Measurements from ENCODE around the gene C12orf76.

The C12orf76 gene

GRCh38 chr12:110047297-110047940 is 903 bp downstream of the C12orf76 start:
- no peaks in the 10 kb centered on the region for H3K9me3 ChIP-seq (ENCODE audit: control insufficient read depth, insufficient read depth, low read depth, low read length)
- peaks cover 0 to 5% of the 10 kb centered on the region in 2 experiments; a peak in 2 of 3 replicates for H3K36me3 ChIP-seq (ENCODE audit: control insufficient read depth in 2 of 2, insufficient read depth in 1 of 2, low read length in 2 of 2)
- no peak overlapping the region; the same call in 1 of the 2 replicates for H3K27ac ChIP-seq (ENCODE audit: extremely low read depth, low read depth, low read length)
- TF ChIP-seq ZNF560 (tag by site-specific recombination; IDR thresholded peaks at IDR 0.05; ENCODE audit: borderline replicate concordance), result no peak
- H3K4me1 ChIP-seq (ENCODE audit: control insufficient read depth, insufficient read depth, low read length), result no peaks in the 10 kb centered on the region; the same call in 1 of the 2 replicates
- H3K4me3 ChIP-seq (ENCODE audit: low read depth, low read length), result peak overlapping the region; percentile 71
- ChIA-PET POLR2A (interaction anchor here (0.6 to 1.2 kb wide), 3 partner anchors 8 to 988 kb away, joined by 3 to 4 read pairs (median 4); partner anchors contain the start of gene ANKRD13A), CTCF (interaction anchor here (0.8 kb wide), 1 partner anchor 778 kb away, joined by 3 read pairs; no protein-coding TSS in a partner anchor)

GRCh38 chr12:110046451-110047187 is 1.7 kb downstream of the C12orf76 start:
- Histone ChIP-seq H3K4me3 (ENCODE audit: low read depth, low read length) (no peak overlapping the region), H3K36me3 (ENCODE audit: control insufficient read depth in 2 of 2, insufficient read depth in 1 of 2, low read length in 2 of 2) (peaks cover 0 to 13% of the 10 kb centered on the region in 2 experiments; a peak in 2 of 3 replicates), H3K27ac (ENCODE audit: extremely low read depth, low read depth, low read length) (no peak overlapping the region), H3K4me1 (ENCODE audit: control insufficient read depth, insufficient read depth, low read length) (no peaks in the 10 kb centered on the region; the same call in 1 of the 2 replicates), H3K9me3 (ENCODE audit: control insufficient read depth, insufficient read depth, low read depth, low read length) (no peaks in the 10 kb centered on the region)
- ChIA-PET POLR2A (interaction anchor here (0.6 to 1.2 kb wide), 2 partner anchors 9 to 752 kb away, joined by 4 to 6 read pairs; no protein-coding TSS in a partner anchor), CTCF (interaction anchor here (0.8 kb wide), 1 partner anchor 779 kb away, joined by 3 read pairs; no protein-coding TSS in a partner anchor)
- TF ChIP-seq ZNF324 (tag by site-specific recombination; IDR thresholded peaks at IDR 0.05) (no peak), ZNF660 (tag by site-specific recombination; IDR thresholded peaks at IDR 0.05) (0 out of 2 replicates have a peak, but pooled peaks have one; percentile 18), ZBTB49 (tag by site-specific recombination; IDR thresholded peaks at IDR 0.05; ENCODE audit: low read depth) (no peak)

- peaks cover 0 to 36% of the 10 kb centered on the region in 2 experiments; a peak in 2 of 3 replicates for H3K36me3 ChIP-seq (ENCODE audit: control insufficient read depth in 2 of 2, insufficient read depth in 1 of 2, low read length in 2 of 2)
- CTCF ChIA-PET, result interaction anchor here (0.6 to 2.4 kb wide), 4 partner anchors 10 to 198 kb away, joined by 3 to 8 read pairs (median 4); no protein-coding TSS in a partner anchor
- POLR2A ChIA-PET, result no interaction called here
- no peaks in the 10 kb centered on the region for H3K9me3 ChIP-seq (ENCODE audit: control insufficient read depth, insufficient read depth, low read depth, low read length)
- peaks cover 13% of the 10 kb centered on the region for H3K4me1 ChIP-seq (ENCODE audit: control insufficient read depth, insufficient read depth, low read length)
- no peak overlapping the region for H3K27ac ChIP-seq (ENCODE audit: extremely low read depth, low read depth, low read length)
- H3K4me3 ChIP-seq (ENCODE audit: low read depth, low read length), result no peak overlapping the region
- TF ChIP-seq HOXC10 (CRISPR knock-in tag; IDR thresholded peaks at IDR 0.05) (no peak), ZNF248 (tag by site-specific recombination; IDR thresholded peaks at IDR 0.05) (no peak), FEZF1 (tag by site-specific recombination; IDR thresholded peaks at IDR 0.05) (peak; percentile 39; the same call in 1 of the 2 replicates)
Observed at GRCh38 chr12:110042264-110042663, 6.1 kb downstream of the C12orf76 start.

DNA sequence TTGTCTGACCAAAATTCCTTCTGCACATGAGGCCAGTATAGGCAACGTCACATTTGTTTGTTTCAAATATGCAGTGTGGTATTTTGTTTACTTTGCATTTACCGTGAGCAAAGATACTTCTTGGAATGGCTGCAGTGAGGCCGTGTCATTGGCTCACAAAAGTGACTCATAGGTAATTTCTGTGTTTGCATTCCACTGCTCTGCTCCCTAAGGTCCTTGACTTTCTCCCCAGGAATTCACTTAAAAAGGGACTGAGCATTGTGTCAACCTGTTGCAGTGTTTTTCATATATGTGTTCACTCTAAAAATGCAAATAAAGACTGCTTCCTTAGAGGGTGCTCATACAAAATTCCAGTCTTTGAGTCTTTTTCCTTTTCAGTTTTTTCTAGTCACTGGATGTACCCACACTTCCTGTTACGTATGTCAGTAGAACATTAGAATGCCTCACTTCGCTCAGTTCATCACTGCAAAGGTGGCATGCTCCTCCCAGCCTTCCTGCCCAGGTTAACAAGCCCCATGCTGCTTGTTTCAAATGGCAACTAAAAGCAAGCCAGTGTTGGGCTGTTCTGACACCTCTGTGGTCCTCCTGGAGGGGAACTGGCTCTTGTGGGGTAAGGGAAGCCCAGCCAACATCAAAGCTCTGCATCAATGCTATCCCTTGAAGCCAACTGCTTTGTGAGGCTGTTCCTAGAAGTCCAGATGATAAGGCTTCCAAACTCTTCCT is 9.1 kb downstream of the C12orf76 start:
- POLR2A ChIA-PET, result no interaction called here
- Histone ChIP-seq H3K4me1 (ENCODE audit: control insufficient read depth, insufficient read depth, low read length) (peaks cover 13% of the 10 kb centered on the region), H3K27ac (ENCODE audit: extremely low read depth, low read depth, low read length) (peak overlapping the region; percentile 40), H3K9me3 (ENCODE audit: control insufficient read depth, insufficient read depth, low read depth, low read length) (no peaks in the 10 kb centered on the region), H3K36me3 (ENCODE audit: control insufficient read depth in 2 of 2, insufficient read depth in 1 of 2, low read length in 2 of 2) (peaks cover 7 to 62% of the 10 kb centered on the region in 2 experiments; a peak in 1 of 3 replicates), H3K4me3 (ENCODE audit: low read depth, low read length) (no peak overlapping the region)
- CTCF ChIA-PET, result no interaction called here
- TF ChIP-seq ZNF548 (tag by site-specific recombination; IDR thresholded peaks at IDR 0.05) (no peak), MYNN (tag by site-specific recombination; IDR thresholded peaks at IDR 0.05; ENCODE audit: borderline replicate concordance) (no peak), ZNF157 (tag by site-specific recombination; IDR thresholded peaks at IDR 0.05) (no peak), ZNF112 (tag by site-specific recombination; IDR thresholded peaks at IDR 0.05) (no peak), ZNF16 (tag by site-specific recombination; IDR thresholded peaks at IDR 0.05; ENCODE audit: low read depth) (no peak), ZNF501 (tag by site-specific recombination; IDR thresholded peaks at IDR 0.05) (no peak), ZNF596 (tag by site-specific recombination; IDR thresholded peaks at IDR 0.05) (no peak), ZBTB21 (tag by site-specific recombination; IDR thresholded peaks at IDR 0.05) (peak; percentile 79; the same call in 1 of the 2 replicates), REST (tag by site-specific recombination; IDR thresholded peaks at IDR 0.05) (no peak), ZNF221 (tag by site-specific recombination; IDR thresholded peaks at IDR 0.05; ENCODE audit: borderline replicate concordance) (no peak)
